Keratinocyte (primary cell): ENCODE data around the gene APRT.

ENCODE experiments used
- EZH2 ChIP-seq: IDR thresholded peaks from one replicate; pipeline ENCODE4 v1.6.1; 2012; ENCODE audit warnings: inconsistent platforms, mild to moderate bottlenecking, low read length, moderate library complexity
- TF ChIP-seq, protein P1 (sequence below), 3 experiments: IDR thresholded peaks in 1 of 3; conservative IDR thresholded peaks in 1 of 3; optimal IDR thresholded peaks in 1 of 3; 2 replicates in 2 of 3; 3 replicates in 1 of 3; pipeline versions ENCODE3 to v1.5.1; 2011; ENCODE audit warnings: low read length in 3 of 3, mild to moderate bottlenecking in 3 of 3, moderate library complexity in 2 of 3, control low read depth in 1 of 3, inconsistent platforms in 1 of 3; ENCODE audit not compliant: insufficient read depth in 2 of 3; ENCODE audit errors: extremely low read depth in 1 of 3

DNA sequence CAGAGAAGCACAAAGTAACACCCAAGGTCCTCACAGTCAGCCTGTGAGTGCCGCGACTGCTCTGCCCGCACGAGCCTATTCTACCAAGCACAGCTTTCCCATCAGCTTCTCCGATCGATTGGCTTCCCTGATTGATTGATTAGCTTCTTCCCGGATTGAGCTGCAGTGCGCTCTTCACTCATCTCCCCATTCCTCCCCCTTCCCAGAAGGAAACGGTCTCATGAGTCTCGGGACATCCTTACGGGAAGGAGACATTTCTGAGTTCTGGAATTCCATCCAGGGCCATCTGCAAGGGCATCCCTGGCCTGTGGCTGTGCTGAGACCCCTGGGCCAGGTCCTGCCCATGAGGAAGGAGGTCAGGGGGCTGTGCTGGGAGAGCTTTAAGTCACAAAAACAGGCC, 44.8 kb downstream of the APRT start:
- TF ChIP-seq, protein P1, sequence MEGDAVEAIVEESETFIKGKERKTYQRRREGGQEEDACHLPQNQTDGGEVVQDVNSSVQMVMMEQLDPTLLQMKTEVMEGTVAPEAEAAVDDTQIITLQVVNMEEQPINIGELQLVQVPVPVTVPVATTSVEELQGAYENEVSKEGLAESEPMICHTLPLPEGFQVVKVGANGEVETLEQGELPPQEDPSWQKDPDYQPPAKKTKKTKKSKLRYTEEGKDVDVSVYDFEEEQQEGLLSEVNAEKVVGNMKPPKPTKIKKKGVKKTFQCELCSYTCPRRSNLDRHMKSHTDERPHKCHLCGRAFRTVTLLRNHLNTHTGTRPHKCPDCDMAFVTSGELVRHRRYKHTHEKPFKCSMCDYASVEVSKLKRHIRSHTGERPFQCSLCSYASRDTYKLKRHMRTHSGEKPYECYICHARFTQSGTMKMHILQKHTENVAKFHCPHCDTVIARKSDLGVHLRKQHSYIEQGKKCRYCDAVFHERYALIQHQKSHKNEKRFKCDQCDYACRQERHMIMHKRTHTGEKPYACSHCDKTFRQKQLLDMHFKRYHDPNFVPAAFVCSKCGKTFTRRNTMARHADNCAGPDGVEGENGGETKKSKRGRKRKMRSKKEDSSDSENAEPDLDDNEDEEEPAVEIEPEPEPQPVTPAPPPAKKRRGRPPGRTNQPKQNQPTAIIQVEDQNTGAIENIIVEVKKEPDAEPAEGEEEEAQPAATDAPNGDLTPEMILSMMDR (optimal IDR thresholded peaks at IDR 0.05 in 1 of 3, IDR thresholded peaks at IDR 0.05 in 1 of 3, conservative IDR thresholded peaks at IDR 0.05 in 1 of 3; ENCODE audit: extremely low read depth in 1 of 3, insufficient read depth in 2 of 3, low read length in 3 of 3): no peak
- TF ChIP-seq EZH2: no peak
